ENCODE results near the gene YOD1. TPM values are rescaled to one million over a fixed set of nuclear protein-coding genes. Genes with fewer than 3 reads are reported as not detected.

The YOD1 gene
- total RNA-seq, 1 experiment from 2014 or later, result 12.5 TPM

GRCh38 chr1:207084232-207084631 is 33.2 kb upstream of the YOD1 start:
- TF ChIP-seq EZH2 (IDR thresholded peaks at IDR 0.05; ENCODE audit: low read depth), result no peak
- no peak for TF ChIP-seq CTCF (conservative IDR thresholded peaks at IDR 0.05)
- no peaks in the 10 kb centered on the region for H3K79me2 ChIP-seq (ENCODE audit: low read depth)
- no peak overlapping the region for H2AFZ ChIP-seq
- H3K4me1 ChIP-seq (replicated peaks; ENCODE audit: insufficient read depth), result peaks cover 28% of the 10 kb centered on the region
- BruUV-seq (replicated peaks), result no TSS peak
- H3K36me3 ChIP-seq (ENCODE audit: low read depth), result no peaks in the 10 kb centered on the region
- H4K20me1 ChIP-seq (ENCODE audit: insufficient read depth), result no peaks in the 10 kb centered on the region
- H3K9me3 ChIP-seq (ENCODE audit: insufficient read depth, low read depth), result no peaks in the 10 kb centered on the region
- no peak for DNase-seq
- CTCF ChIA-PET, result interaction anchor here (0.7 to 1.8 kb wide), 3 partner anchors 52 to 416 kb away, joined by 3 to 14 read pairs (median 4); partner anchors contain the start of gene C1orf116
- no peak overlapping the region for H3K4me2 ChIP-seq
- intact Hi-C loops (cut with micrococcal nuclease; ENCODE audit: unreplicated experiment), result loop anchor here (1.0 to 10.0 kb wide), 4 partner anchors 121 to 415 kb away; partner anchors contain the start of gene CD55
- POLR2A ChIA-PET (ENCODE audit: unreplicated experiment), result interaction anchor here (0.7 kb wide), 1 partner anchor 157 kb away, joined by 6 read pairs; no protein-coding TSS in a partner anchor
- H3K27me3 ChIP-seq (ENCODE audit: insufficient read depth, low read depth), result no peaks in the 10 kb centered on the region
- H3K27ac ChIP-seq, result no peak overlapping the region
- no peak overlapping the region for H3K4me3 ChIP-seq
- H3K9me2 ChIP-seq (ENCODE audit: insufficient read depth), result no peaks in the 10 kb centered on the region
- peaks cover 14% of the 10 kb centered on the region for H3F3A ChIP-seq (ENCODE audit: insufficient read depth, low read depth)

- Histone ChIP-seq H3K27me3 (ENCODE audit: insufficient read depth, low read depth) (no peaks in the 10 kb centered on the region), H3K36me3 (ENCODE audit: low read depth) (no peaks in the 10 kb centered on the region), H3K4me3 (no peak overlapping the region), H3F3A (ENCODE audit: insufficient read depth, low read depth) (peaks cover 4% of the 10 kb centered on the region; the same call in 1 of the 2 replicates), H3K27ac (no peak overlapping the region), H3K79me2 (ENCODE audit: low read depth) (no peaks in the 10 kb centered on the region), H3K4me1 (replicated peaks; ENCODE audit: insufficient read depth) (peaks cover 12% of the 10 kb centered on the region; the same call in 1 of the 2 replicates), H3K9me3 (ENCODE audit: insufficient read depth, low read depth) (no peaks in the 10 kb centered on the region), H2AFZ (no peak overlapping the region), H3K4me2 (no peak overlapping the region), H3K9me2 (ENCODE audit: insufficient read depth) (no peaks in the 10 kb centered on the region), H4K20me1 (ENCODE audit: insufficient read depth) (no peaks in the 10 kb centered on the region)
- ChIA-PET POLR2A (ENCODE audit: unreplicated experiment) (no interaction called here), CTCF (no interaction called here)
- BruUV-seq (replicated peaks), result no TSS peak
- TF ChIP-seq CTCF (conservative IDR thresholded peaks at IDR 0.05), result no peak
- TF ChIP-seq EZH2 (IDR thresholded peaks at IDR 0.05; ENCODE audit: low read depth), result no peak
- DNase-seq, result no peak
- intact Hi-C loops (cut with micrococcal nuclease; ENCODE audit: unreplicated experiment), result loop anchor here (10.0 kb wide), 1 partner anchor 123 kb away; no protein-coding TSS in a partner anchor
These were observed 30.8 kb upstream of the YOD1 start for GRCh38 chr1:207081806-207082205.

GRCh38 chr1:207081088-207081487 is 30.1 kb upstream of the YOD1 start:
- BruUV-seq (replicated peaks), result no TSS peak
- Histone ChIP-seq H3K4me2 (no peak overlapping the region), H4K20me1 (ENCODE audit: insufficient read depth) (no peaks in the 10 kb centered on the region), H3K4me1 (replicated peaks; ENCODE audit: insufficient read depth) (peaks cover 12% of the 10 kb centered on the region; the same call in 1 of the 2 replicates), H3K27me3 (ENCODE audit: insufficient read depth, low read depth) (no peaks in the 10 kb centered on the region), H3K9me2 (ENCODE audit: insufficient read depth) (no peaks in the 10 kb centered on the region), H3K79me2 (ENCODE audit: low read depth) (no peaks in the 10 kb centered on the region), H3K27ac (no peak overlapping the region), H2AFZ (no peak overlapping the region), H3F3A (ENCODE audit: insufficient read depth, low read depth) (peaks cover 4% of the 10 kb centered on the region; the same call in 1 of the 2 replicates), H3K4me3 (no peak overlapping the region), H3K9me3 (ENCODE audit: insufficient read depth, low read depth) (no peaks in the 10 kb centered on the region), H3K36me3 (ENCODE audit: low read depth) (no peaks in the 10 kb centered on the region)
- intact Hi-C loops (cut with micrococcal nuclease; ENCODE audit: unreplicated experiment), result loop anchor here (10.0 kb wide), 1 partner anchor 124 kb away; no protein-coding TSS in a partner anchor
- TF ChIP-seq CTCF (conservative IDR thresholded peaks at IDR 0.05), result no peak
- TF ChIP-seq EZH2 (IDR thresholded peaks at IDR 0.05; ENCODE audit: low read depth), result no peak
- peak in 1 of 2 experiments; percentile 50 for DNase-seq
- ChIA-PET POLR2A (ENCODE audit: unreplicated experiment) (no interaction called here), CTCF (no interaction called here)

Measured in PC-9 (cell line).